A673 (cell line): ENCODE data around the gene SLC12A2. TPM values are rescaled to one million over a fixed set of nuclear protein-coding genes. Genes with fewer than 3 reads are reported as not detected.

ENCODE experiments used
- BruUV-seq: library from RNA; stranded (reverse); fragments of 400-500 nt; replicated peaks from 2 replicates; lab custom pipeline; 2021; lab: Mats Ljungman, UMichigan
- CTCF ChIA-PET: fragments of 300-600 bp; sonication (Branson Sonifier 250); formaldehyde crosslinking; loops from one replicate; lab custom pipeline; 2022; ENCODE audit warnings: antibody characterized with exemption; lab: Charles Lee
- POLR2A ChIA-PET: fragments of 300-600 bp; sonication (Branson Sonifier 250); formaldehyde crosslinking; loops from one replicate; lab custom pipeline; 2022; ENCODE audit warnings: antibody characterized with exemption; ENCODE audit not compliant: low non-redundant PET; lab: Charles Lee
- DNase-seq: peaks from one replicate; pipeline ENCODE4 v3.0.0-alpha.2; 2015; ENCODE audit warnings: low spot score
- H3K27ac ChIP-seq: fragments of 200-600 bp; sonication (generic); 2 replicates; pipeline ENCODE4 v1.5.1; 2016; ENCODE audit warnings: mixed run types, low read depth, mild to moderate bottlenecking, mixed read lengths, antibody characterized with exemption, low read length; ENCODE audit not compliant: poor library complexity, severe bottlenecking
- H3K27me3 ChIP-seq: fragments of 200-600 bp; sonication (generic); replicated peaks from 2 replicates; pipeline ENCODE4 v1.6.1; 2017; ENCODE audit warnings: mixed run types, low read depth, mild to moderate bottlenecking, mixed read lengths, antibody characterized with exemption, low read length; ENCODE audit not compliant: insufficient read depth, poor library complexity
- H3K36me3 ChIP-seq: fragments of 200-600 bp; sonication (generic); 2 replicates; pipeline ENCODE4 v1.6.1; 2016; ENCODE audit warnings: mixed run types, mild to moderate bottlenecking, mixed read lengths, antibody characterized with exemption, low read length; ENCODE audit not compliant: insufficient read depth, poor library complexity, severe bottlenecking
- H3K4me1 ChIP-seq: fragments of 200-600 bp; sonication (generic); 2 replicates; pipeline ENCODE4 v1.6.1; 2017; ENCODE audit warnings: mixed run types, mild to moderate bottlenecking, mixed read lengths, antibody characterized with exemption, low read length; ENCODE audit not compliant: insufficient read depth, poor library complexity, severe bottlenecking
- H3K4me3 ChIP-seq: fragments of 200-600 bp; sonication (generic); 2 replicates; pipeline ENCODE4 v1.5.1; 2016; ENCODE audit warnings: low read depth, mixed run types, mild to moderate bottlenecking, mixed read lengths, low read length; ENCODE audit not compliant: poor library complexity, severe bottlenecking
- H3K9me3 ChIP-seq: fragments of 200-600 bp; sonication (generic); 2 replicates; pipeline ENCODE4 v1.6.1; 2016; ENCODE audit warnings: mixed run types, low read depth, mild to moderate bottlenecking, mixed read lengths, antibody characterized with exemption, low read length; ENCODE audit not compliant: poor library complexity, severe bottlenecking
- EZH2 ChIP-seq: fragments of 200-600 bp; sonication (generic); IDR thresholded peaks from 2 replicates; pipeline ENCODE4 v1.6.1; 2017; ENCODE audit warnings: borderline replicate concordance, low read depth, mild to moderate bottlenecking, mixed read lengths, antibody characterized with exemption, low read length; ENCODE audit not compliant: poor library complexity, severe bottlenecking
- intact Hi-C: fragments of 100-400 bp; cut with micrococcal nuclease; formaldehyde crosslinking; loops from one replicate; pipeline ENCODE4 v1.10.0; 2022; ENCODE audit not compliant: unreplicated experiment
- total RNA-seq: library from RNA; stranded (reverse); gene quantifications from 2 replicates; pipeline ENCODE4 v1.2.3, GENCODE V29; 2021
- TF ChIP-seq, protein P1 (sequence below): fragments of 300-800, 200-600 bp; sonication (generic); conservative IDR thresholded peaks from 2 replicates; pipeline ENCODE4 v1.5.1; 2017; ENCODE audit warnings: low read depth, mild to moderate bottlenecking, antibody characterized with exemption, low read length, moderate library complexity, mixed read lengths

The SLC12A2 gene
- total RNA-seq, 1 experiment from 2014 or later, result 10.4 TPM

DNA sequence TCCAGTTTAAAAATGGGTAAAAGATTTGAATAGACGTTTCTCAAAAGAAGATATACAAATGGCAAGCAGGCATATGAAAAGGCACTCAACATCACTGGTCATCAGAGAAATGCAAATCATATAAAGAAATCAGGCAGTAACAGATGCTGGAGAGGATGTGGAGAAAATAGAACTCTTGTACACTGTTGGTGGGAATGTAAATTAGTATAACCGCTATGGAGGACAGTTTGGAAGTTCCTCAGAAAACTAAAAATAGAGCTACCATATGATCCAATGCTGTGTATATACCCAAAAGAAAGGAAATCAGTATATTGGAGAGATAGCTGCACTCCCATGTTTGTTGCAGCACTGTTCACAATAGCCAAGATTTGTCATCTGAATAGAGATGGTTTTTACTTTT, 42.7 kb downstream of the SLC12A2 start:
- no peak overlapping the region for H3K4me3 ChIP-seq
- H3K27me3 ChIP-seq, result no peaks in the 10 kb centered on the region
- no peaks in the 10 kb centered on the region for H3K4me1 ChIP-seq
- intact Hi-C loops, result no loop called here
- TF ChIP-seq, protein P1, sequence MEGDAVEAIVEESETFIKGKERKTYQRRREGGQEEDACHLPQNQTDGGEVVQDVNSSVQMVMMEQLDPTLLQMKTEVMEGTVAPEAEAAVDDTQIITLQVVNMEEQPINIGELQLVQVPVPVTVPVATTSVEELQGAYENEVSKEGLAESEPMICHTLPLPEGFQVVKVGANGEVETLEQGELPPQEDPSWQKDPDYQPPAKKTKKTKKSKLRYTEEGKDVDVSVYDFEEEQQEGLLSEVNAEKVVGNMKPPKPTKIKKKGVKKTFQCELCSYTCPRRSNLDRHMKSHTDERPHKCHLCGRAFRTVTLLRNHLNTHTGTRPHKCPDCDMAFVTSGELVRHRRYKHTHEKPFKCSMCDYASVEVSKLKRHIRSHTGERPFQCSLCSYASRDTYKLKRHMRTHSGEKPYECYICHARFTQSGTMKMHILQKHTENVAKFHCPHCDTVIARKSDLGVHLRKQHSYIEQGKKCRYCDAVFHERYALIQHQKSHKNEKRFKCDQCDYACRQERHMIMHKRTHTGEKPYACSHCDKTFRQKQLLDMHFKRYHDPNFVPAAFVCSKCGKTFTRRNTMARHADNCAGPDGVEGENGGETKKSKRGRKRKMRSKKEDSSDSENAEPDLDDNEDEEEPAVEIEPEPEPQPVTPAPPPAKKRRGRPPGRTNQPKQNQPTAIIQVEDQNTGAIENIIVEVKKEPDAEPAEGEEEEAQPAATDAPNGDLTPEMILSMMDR, result no peak
- BruUV-seq, result no TSS peak
- H3K27ac ChIP-seq, result no peak overlapping the region
- no peak for DNase-seq
- no peaks in the 10 kb centered on the region for H3K36me3 ChIP-seq
- ChIA-PET POLR2A (no interaction called here), CTCF (no interaction called here)
- H3K9me3 ChIP-seq, result no peaks in the 10 kb centered on the region

DNA sequence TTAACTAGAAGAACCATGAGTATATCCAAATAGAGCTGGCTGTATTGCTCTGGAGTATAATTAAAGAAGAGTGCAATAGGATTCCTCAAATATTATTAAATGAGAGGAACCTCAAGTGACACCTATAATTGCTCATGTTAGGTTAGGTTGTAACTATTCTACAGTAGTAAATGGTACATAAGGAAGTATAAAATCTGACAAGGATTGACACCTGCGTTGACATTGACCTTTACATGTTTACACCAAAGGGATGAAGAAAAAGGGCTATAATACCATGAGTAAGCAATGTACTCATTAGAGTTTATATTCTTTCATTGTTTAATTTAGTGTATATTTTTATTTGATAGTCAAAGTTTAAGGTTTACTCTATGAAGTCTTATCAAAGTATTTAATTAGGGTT, 48.9 kb downstream of the SLC12A2 start:
- Histone ChIP-seq H3K27me3 (no peaks in the 10 kb centered on the region), H3K36me3 (no peaks in the 10 kb centered on the region), H3K4me3 (no peak overlapping the region), H3K4me1 (no peaks in the 10 kb centered on the region), H3K9me3 (no peaks in the 10 kb centered on the region), H3K27ac (no peak overlapping the region)
- POLR2A ChIA-PET, result no interaction called here
- no peak for DNase-seq
- CTCF ChIA-PET, result no interaction called here
- intact Hi-C loops, result no loop called here
- TF ChIP-seq, protein P1, result no peak
- no peak for TF ChIP-seq EZH2
- no TSS peak for BruUV-seq

DNA sequence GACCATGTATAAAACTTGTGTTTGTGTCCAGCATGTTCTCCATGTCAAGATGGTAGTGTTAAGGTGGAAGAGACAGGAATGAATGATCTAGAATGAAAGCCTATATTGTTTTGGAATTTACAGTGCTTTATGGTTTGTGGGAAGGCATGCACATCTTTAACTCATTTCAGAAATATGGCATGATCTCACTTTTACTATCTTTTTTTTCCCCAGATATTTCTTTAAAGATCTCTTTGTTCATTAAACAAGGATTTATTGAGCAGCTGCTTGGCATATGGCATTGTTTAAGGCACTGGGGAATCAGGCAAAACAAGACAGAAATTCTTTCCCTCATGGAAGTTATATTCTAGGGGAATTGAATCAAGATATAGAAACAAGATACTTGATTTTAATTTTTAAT, 51.7 kb downstream of the SLC12A2 start:
- TF ChIP-seq, protein P1, result no peak
- TF ChIP-seq EZH2, result no peak
- Histone ChIP-seq H3K27me3 (no peaks in the 10 kb centered on the region), H3K9me3 (no peaks in the 10 kb centered on the region), H3K36me3 (no peaks in the 10 kb centered on the region), H3K4me3 (no peak overlapping the region), H3K4me1 (no peaks in the 10 kb centered on the region), H3K27ac (no peak overlapping the region)
- no peak for DNase-seq
- ChIA-PET POLR2A (no interaction called here), CTCF (no interaction called here)
- BruUV-seq, result no TSS peak
- intact Hi-C loops, result no loop called here
